H1 (cell line): ENCODE data around the gene WDR59. TPM values are rescaled to one million over a fixed set of nuclear protein-coding genes. Genes with fewer than 3 reads are reported as not detected.

Source experiments
- CTCF ChIA-PET: fragments of 300-600 bp; sonication (Branson Sonifier 250); formaldehyde crosslinking; loops from one replicate; lab custom pipeline; 2021; ENCODE audit not compliant: partially characterized antibody; lab: Charles Lee
- POLR2A ChIA-PET: fragments of 300-600 bp; sonication (Branson Sonifier 250); formaldehyde crosslinking; loops from one replicate; lab custom pipeline; 2021; ENCODE audit warnings: inconsistent platforms; ENCODE audit not compliant: partially characterized antibody; lab: Charles Lee
- DNase-seq, 2 experiments: peaks; one replicate each; pipeline versions ENCODE4 v3.0.0 to v3.0.0-alpha.2; 2010 to 2022; ENCODE audit warnings: low spot score in 2 of 2, low read depth in 1 of 2, mixed read lengths in 1 of 2
- FAIRE-seq: peaks from 2 replicates; lab custom pipeline; 2011; peaks lifted over from hg19 to GRCh38; lab: Jason Lieb, UNC
- H2AFZ ChIP-seq: 2 replicates; pipeline ENCODE4 v1.8.1; 2012; ENCODE audit warnings: low read length, inconsistent platforms
- H2AK5ac ChIP-seq: 2 replicates; pipeline ENCODE4 v1.6.1; 2013; ENCODE audit warnings: low read depth, low read length
- H2BK120ac ChIP-seq: replicated peaks from 2 replicates; pipeline ENCODE3; 2013; ENCODE audit warnings: low read depth, low read length, inconsistent platforms
- H2BK12ac ChIP-seq: 2 replicates; pipeline ENCODE4 v1.6.1; 2013; ENCODE audit warnings: low read depth, low read length
- H2BK15ac ChIP-seq: 2 replicates; pipeline ENCODE4 v1.6.1; 2013; ENCODE audit warnings: low read length
- H2BK20ac ChIP-seq: 2 replicates; pipeline ENCODE4 v1.6.1; 2013; ENCODE audit warnings: low read length
- H2BK5ac ChIP-seq: 2 replicates; pipeline ENCODE4 v1.6.1; 2013; ENCODE audit warnings: low read depth, low read length
- H3K14ac ChIP-seq: 2 replicates; pipeline ENCODE4 v1.6.1; 2013; ENCODE audit warnings: inconsistent platforms; ENCODE audit not compliant: insufficient read length
- H3K18ac ChIP-seq: 2 replicates; pipeline ENCODE4 v1.6.1; 2013; ENCODE audit warnings: low read length; ENCODE audit errors: extremely low read depth
- H3K23ac ChIP-seq: 2 replicates; pipeline ENCODE4 v1.6.1; 2013; ENCODE audit warnings: inconsistent platforms; ENCODE audit not compliant: insufficient read length
- H3K23me2 ChIP-seq: 2 replicates; pipeline ENCODE4 v1.6.1; 2013; ENCODE audit warnings: low read depth, low read length
- H3K27ac ChIP-seq: 2 replicates; pipeline ENCODE4 v1.6.1; 2011; ENCODE audit warnings: low read depth, low read length, inconsistent platforms
- H3K27me3 ChIP-seq, 4 experiments: replicated peaks in 1 of 4; 1 replicate in 1 of 4; 2 replicates in 3 of 4; pipeline versions ENCODE4 v1.6.1 to v1.8.1; 2011 to 2013; ENCODE audit warnings: low read length in 3 of 4, mild to moderate bottlenecking in 3 of 4, inconsistent platforms in 2 of 4, mixed read lengths in 2 of 4, moderate library complexity in 1 of 4; ENCODE audit not compliant: control insufficient read depth in 3 of 4, insufficient read depth in 3 of 4; ENCODE audit errors: extremely low read depth in 1 of 4
- H3K36me3 ChIP-seq, 4 experiments: 2 replicates each; pipeline versions ENCODE4 v1.6.1 to v1.8.1; 2011 to 2013; ENCODE audit warnings: mild to moderate bottlenecking in 4 of 4, low read length in 3 of 4, moderate library complexity in 2 of 4, control low read depth in 1 of 4, inconsistent platforms in 1 of 4; ENCODE audit not compliant: insufficient read depth in 4 of 4, control insufficient read depth in 2 of 4
- H3K4ac ChIP-seq: replicated peaks from 2 replicates; pipeline ENCODE3; 2013; ENCODE audit warnings: low read length, low read depth, mixed read lengths, inconsistent platforms; ENCODE audit not compliant: insufficient read length
- H3K4me1 ChIP-seq, 4 experiments: replicated peaks in 1 of 4; 1 replicate in 1 of 4; 2 replicates in 3 of 4; pipeline versions ENCODE4 v1.6.1 to v1.8.1; 2011 to 2013; ENCODE audit warnings: low read length in 3 of 4, inconsistent platforms in 2 of 4, mixed read lengths in 1 of 4; ENCODE audit not compliant: insufficient read depth in 4 of 4, control insufficient read depth in 3 of 4
- H3K4me2 ChIP-seq, 2 experiments: 2 replicates each; pipeline versions ENCODE4 v1.6.1 to v1.8.1; 2011 to 2013; ENCODE audit warnings: low read depth in 2 of 2, low read length in 2 of 2, control low read depth in 1 of 2, inconsistent platforms in 1 of 2, mild to moderate bottlenecking in 1 of 2; ENCODE audit not compliant: insufficient read depth in 1 of 2
- H3K4me3 ChIP-seq, 4 experiments: fragments of 200-600, 300-600 bp in 1 of 4; sonication (generic), shearing (Covaris generic), sonication (Bioruptor Twin) in 1 of 4; 2 replicates each; pipeline versions ENCODE4 v1.5.1 to v1.8.1; 2011 to 2016; ENCODE audit warnings: low read length in 4 of 4, low read depth in 3 of 4, control low read depth in 2 of 4, inconsistent platforms in 2 of 4, mild to moderate bottlenecking in 2 of 4, mixed read lengths in 1 of 4, moderate library complexity in 1 of 4; ENCODE audit not compliant: insufficient read depth in 2 of 4; ENCODE audit errors: extremely low read depth in 1 of 4
- H3K56ac ChIP-seq: replicated peaks from 2 replicates; pipeline ENCODE3; 2013; ENCODE audit warnings: low read depth, mild to moderate bottlenecking, mixed read lengths, low read length, inconsistent platforms; ENCODE audit not compliant: insufficient read length
- H3K79me1 ChIP-seq: 2 replicates; pipeline ENCODE4 v1.6.1; 2013; ENCODE audit warnings: low read depth, low read length, control low read depth
- H3K79me2 ChIP-seq, 2 experiments: 2 replicates each; pipeline versions ENCODE4 v1.6.1 to v1.8.1; 2012 to 2013; ENCODE audit warnings: low read length in 2 of 2, mild to moderate bottlenecking in 2 of 2, inconsistent platforms in 1 of 2; ENCODE audit not compliant: insufficient read depth in 2 of 2, control insufficient read depth in 1 of 2
- H3K9ac ChIP-seq, 4 experiments: replicated peaks in 1 of 4; 1 replicate in 1 of 4; 2 replicates in 3 of 4; pipeline versions ENCODE4 v1.6.1 to v1.8.1; 2011 to 2013; ENCODE audit warnings: low read depth in 3 of 4, low read length in 3 of 4, control low read depth in 2 of 4, mild to moderate bottlenecking in 2 of 4, moderate library complexity in 2 of 4, inconsistent platforms in 1 of 4; ENCODE audit errors: extremely low read depth in 1 of 4
- H3K9me3 ChIP-seq, 2 experiments: 2 replicates each; pipeline versions ENCODE4 v1.6.1 to v1.8.1; 2012 to 2013; ENCODE audit warnings: mild to moderate bottlenecking in 2 of 2, moderate library complexity in 2 of 2, control low read depth in 1 of 2, inconsistent platforms in 1 of 2, low read depth in 1 of 2, low read length in 1 of 2, mixed read lengths in 1 of 2; ENCODE audit not compliant: insufficient read depth in 2 of 2
- H4K20me1 ChIP-seq, 2 experiments: replicated peaks in 1 of 2; 2 replicates each; pipeline versions ENCODE3 to v1.8.1; 2011 to 2013; ENCODE audit warnings: inconsistent platforms in 2 of 2, low read length in 2 of 2, mild to moderate bottlenecking in 1 of 2; ENCODE audit not compliant: insufficient read depth in 2 of 2, control insufficient read depth in 1 of 2
- H4K5ac ChIP-seq: 2 replicates; pipeline ENCODE4 v1.6.1; 2013; ENCODE audit warnings: low read length, low read depth, mixed read lengths, inconsistent platforms; ENCODE audit not compliant: insufficient read length
- H4K8ac ChIP-seq: 2 replicates; pipeline ENCODE4 v1.8.0; 2013; ENCODE audit warnings: mild to moderate bottlenecking, moderate library complexity, low read length, inconsistent platforms; ENCODE audit not compliant: insufficient read depth; ENCODE audit errors: extremely low read depth
- H4K91ac ChIP-seq: replicated peaks from 2 replicates; pipeline ENCODE3; 2013; ENCODE audit warnings: low read length, mixed read lengths, inconsistent platforms; ENCODE audit not compliant: insufficient read length
- BACH1 ChIP-seq: IDR thresholded peaks from 2 replicates; pipeline ENCODE4 v1.6.1; 2012; ENCODE audit warnings: low read length, improper control_type of control experiment
- HDAC2 ChIP-seq, 2 experiments: fragments of 300-600 bp in 1 of 2; sonication (generic) in 1 of 2; IDR thresholded peaks; 2 replicates each; pipeline ENCODE4 v1.6.1; 2011 to 2012; ENCODE audit warnings: low read depth in 2 of 2, low read length in 2 of 2, mild to moderate bottlenecking in 2 of 2, moderate library complexity in 2 of 2, borderline replicate concordance in 1 of 2, inconsistent platforms in 1 of 2
- KDM1A ChIP-seq: fragments of 200-600, 300-600 bp; sonication (generic); IDR thresholded peaks from 2 replicates; pipeline ENCODE4 v1.7.1; 2016; ENCODE audit warnings: mild to moderate bottlenecking, low read length, borderline replicate concordance
- PHF8 ChIP-seq: fragments of 200-600 bp; sonication (generic); conservative IDR thresholded peaks from 2 replicates; pipeline ENCODE4 v1.7.1; 2012; ENCODE audit warnings: low read depth, mild to moderate bottlenecking, inconsistent platforms, low read length, moderate library complexity
- POLR2AphosphoS5 ChIP-seq: IDR thresholded peaks from 2 replicates; pipeline ENCODE4 v1.6.1; 2011; ENCODE audit warnings: low read depth, low read length
- RBBP5 ChIP-seq: IDR thresholded peaks from 2 replicates; pipeline ENCODE4 v1.7.1; 2012; ENCODE audit warnings: low read depth, mild to moderate bottlenecking, inconsistent platforms, low read length, moderate library complexity, borderline replicate concordance
- SAP30 ChIP-seq: fragments of 300-600 bp; sonication (generic); IDR thresholded peaks from 2 replicates; pipeline ENCODE4 v1.7.1; 2012; ENCODE audit warnings: low read length, moderate library complexity, mild to moderate bottlenecking, inconsistent platforms; ENCODE audit not compliant: insufficient read depth, insufficient replicate concordance
- USF2 ChIP-seq: IDR thresholded peaks from 2 replicates; pipeline ENCODE4 v1.6.1; 2011; ENCODE audit warnings: low read length, improper control_type of control experiment
- WGBS, 2 experiments: shearing (Covaris generic) in 1 of 2; methylation state at CpG; one replicate each; pipeline versions ENCODE4 v1.1.6 to v1.1.7; 2013 to 2015; ENCODE audit warnings: low lambda C conversion rate in 2 of 2, mixed read lengths in 2 of 2, inconsistent platforms in 1 of 2, low coverage in 1 of 2, missing lambda C conversion rate in 1 of 2; ENCODE audit not compliant: insufficient replicate concordance in 2 of 2, insufficient coverage in 1 of 2, insufficient read length in 1 of 2; ENCODE audit errors: extremely low coverage in 1 of 2, missing lambda C conversion rate in 1 of 2; 5-methylcytosine and 5-hydroxymethylcytosine counted together
- polyA plus RNA-seq, 7 experiments: library from polyadenylated mRNA; depleted of rRNA in 3 of 7; stranded (reverse) in 5 of 7; unstranded in 2 of 7; fragments of >200 nt in 5 of 7; fragments of 200-250 nt in 2 of 7; gene quantifications; 1 replicate in 5 of 7; 2 replicates in 1 of 7; 4 replicates in 1 of 7; pipeline versions ENCODE4 v1.2.1 to v1.2.3, GENCODE V29; 2011 to 2013; ENCODE audit warnings: missing spikeins in 2 of 7, mixed read lengths in 2 of 7
- total RNA-seq: library from RNA; stranded (reverse); fragmentation: NEBNext Ultra II Directional; extraction: Animal tissue kit (Norgen Biotek cat#: 25700); gene quantifications from 2 replicates; pipeline ENCODE4 v1.2.1, GENCODE V29; 2021

WDR59 gene
- total and polyA plus RNA-seq, 2 of the 8 experiments (the other 6 are each of a cell fraction or from before 2014, with no cell fraction given): 84.2 to 124 TPM

DNA sequence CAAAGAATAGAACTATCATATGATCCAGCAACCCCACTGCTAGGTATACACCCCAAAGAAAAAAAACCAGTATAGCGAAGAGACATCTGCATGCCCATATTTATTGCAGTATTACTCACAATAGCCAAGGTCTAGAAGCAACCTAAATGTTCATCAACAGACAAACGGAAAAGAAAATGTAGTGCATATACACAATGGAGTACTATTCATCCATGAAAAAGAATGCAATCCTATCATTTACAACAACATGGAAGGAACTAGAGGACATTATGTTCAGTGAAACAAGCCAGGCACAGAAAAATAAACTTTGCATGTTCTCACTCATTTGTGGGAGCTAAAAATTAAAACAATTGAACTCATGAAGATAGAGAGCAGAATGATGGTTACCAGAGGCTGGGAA, 55.3 kb downstream of the WDR59 start:
- H3K4me1 ChIP-seq: no peaks in the 10 kb centered on the region
- ChIA-PET POLR2A (no interaction called here), CTCF (interaction anchor here (0.9 kb wide), 1 partner anchor 30 kb away, joined by 3 read pairs; no protein-coding TSS in a partner anchor)
- FAIRE-seq: no peak
- WGBS, 2 experiments: 92% methylated on average over 2 of the region's 2 CpGs; no CpG with 5 or more reads in 1 of the 2 experiments
- no peak overlapping the region for H3K4me3 ChIP-seq
- no peaks in the 10 kb centered on the region; the same call in 1 of the 2 replicates for H3K23me2 ChIP-seq
- no peaks in the 10 kb centered on the region for H3K9me3 ChIP-seq
- H3K18ac ChIP-seq: no peak overlapping the region
- H3K14ac ChIP-seq: no peak overlapping the region
- no peak overlapping the region for H4K91ac ChIP-seq
- no peak overlapping the region for H2BK5ac ChIP-seq
- H4K20me1 ChIP-seq: peaks cover 0 to 2% of the 10 kb centered on the region in 2 experiments
- no peak overlapping the region for H2AFZ ChIP-seq
- no peak overlapping the region for H4K5ac ChIP-seq
- H3K27ac ChIP-seq: no peak overlapping the region
- H3K4me2 ChIP-seq: no peak overlapping the region
- no peaks in the 10 kb centered on the region; a peak in 1 of 4 replicates for H3K79me2 ChIP-seq
- H4K8ac ChIP-seq: no peak overlapping the region
- no peak overlapping the region for H2BK120ac ChIP-seq
- H2BK12ac ChIP-seq: no peak overlapping the region
- peaks cover 0 to 15% (median under 1%) of the 10 kb centered on the region in 4 experiments; a peak in 3 of 8 replicates for H3K36me3 ChIP-seq
- H3K27me3 ChIP-seq: no peaks in the 10 kb centered on the region
- H2AK5ac ChIP-seq: no peak overlapping the region
- no peak overlapping the region for H2BK15ac ChIP-seq
- H3K79me1 ChIP-seq: no peaks in the 10 kb centered on the region
- H3K4ac ChIP-seq: no peak overlapping the region
- H3K23ac ChIP-seq: no peak overlapping the region
- DNase-seq: no peak
- no peak overlapping the region for H3K9ac ChIP-seq
- H3K56ac ChIP-seq: no peak overlapping the region
- TF ChIP-seq SAP30 (no peak), USF2 (no peak), POLR2AphosphoS5 (no peak), KDM1A (no peak), HDAC2 (IDR thresholded peaks at IDR 0.05; ENCODE audit: borderline replicate concordance in 1 of 2, low read depth in 2 of 2, low read length in 2 of 2) (no peak), BACH1 (no peak), PHF8 (no peak), RBBP5 (no peak)
- TF ChIP-seq, all 59 proteins: peak for 0
- H2BK20ac ChIP-seq: no peak overlapping the region
